Neuronal stem cell (in vitro differentiated cells): Measurements from ENCODE around the gene ANKMY2.

Experiments
- DNase-seq: peaks from one replicate; pipeline ENCODE4 v3.0.0-alpha.2; 2013; ENCODE audit warnings: low spot score
- H2AFZ ChIP-seq: one replicate; pipeline ENCODE4 v1.6.1; 2013; ENCODE audit warnings: mild to moderate bottlenecking, low read length, inconsistent platforms
- H2AK5ac ChIP-seq: 2 replicates; pipeline ENCODE4 v1.6.1; 2013; ENCODE audit warnings: low read depth, mild to moderate bottlenecking, inconsistent platforms, low read length, moderate library complexity, mixed read lengths
- H2BK120ac ChIP-seq: 2 replicates; pipeline ENCODE4 v1.6.1; 2013; ENCODE audit warnings: low read depth, mild to moderate bottlenecking, inconsistent platforms, low read length, moderate library complexity, mixed read lengths
- H2BK12ac ChIP-seq: one replicate; pipeline ENCODE4 v1.6.1; 2013; ENCODE audit warnings: low read length, inconsistent platforms
- H2BK15ac ChIP-seq: 2 replicates; pipeline ENCODE4 v1.6.1; 2013; ENCODE audit warnings: mild to moderate bottlenecking, low read length, inconsistent platforms, mixed read lengths
- H2BK5ac ChIP-seq: one replicate; pipeline ENCODE4 v1.6.1; 2013; ENCODE audit warnings: inconsistent platforms, mild to moderate bottlenecking, low read length, moderate library complexity
- H3K14ac ChIP-seq: one replicate; pipeline ENCODE4 v1.6.1; 2013; ENCODE audit warnings: low read length, inconsistent platforms
- H3K18ac ChIP-seq: 2 replicates; pipeline ENCODE4 v1.6.1; 2013; ENCODE audit warnings: low read length, inconsistent platforms
- H3K23ac ChIP-seq: 2 replicates; pipeline ENCODE4 v1.6.1; 2013; ENCODE audit warnings: low read depth, mild to moderate bottlenecking, mixed read lengths, low read length, inconsistent platforms; ENCODE audit not compliant: poor library complexity
- H3K27ac ChIP-seq: replicated peaks from 3 replicates; pipeline ENCODE4 v1.5.1; 2013; ENCODE audit warnings: low read length, inconsistent platforms
- H3K27me3 ChIP-seq, 3 experiments: 2 replicates each; pipeline ENCODE4 v1.6.1; 2013; ENCODE audit warnings: low read length in 3 of 3, mild to moderate bottlenecking in 2 of 3, inconsistent platforms in 1 of 3, low read depth in 1 of 3, mixed read lengths in 1 of 3, moderate library complexity in 1 of 3; ENCODE audit not compliant: control insufficient read depth in 3 of 3, insufficient read depth in 3 of 3
- H3K36me3 ChIP-seq, 2 donors: replicated peaks in 1 of 2; 2 replicates each; pipeline ENCODE4 v1.6.1; 2013; ENCODE audit warnings: low read length in 2 of 2; ENCODE audit not compliant: control insufficient read depth in 2 of 2, insufficient read depth in 2 of 2
- H3K4ac ChIP-seq: 2 replicates; pipeline ENCODE4 v1.6.1; 2013; ENCODE audit warnings: inconsistent platforms, mild to moderate bottlenecking, low read length, moderate library complexity
- H3K4me1 ChIP-seq, 2 donors: 1 replicate in 1 of 2; 2 replicates in 1 of 2; pipeline ENCODE4 v1.6.1; 2013; ENCODE audit warnings: low read length in 2 of 2, low read depth in 1 of 2; ENCODE audit not compliant: control insufficient read depth in 2 of 2, insufficient read depth in 1 of 2
- H3K4me2 ChIP-seq: one replicate; pipeline ENCODE4 v1.6.1; 2013; ENCODE audit warnings: mild to moderate bottlenecking, low read length, inconsistent platforms; ENCODE audit not compliant: insufficient read depth, poor library complexity, severe bottlenecking
- H3K4me3 ChIP-seq, 2 donors: 2 replicates each; pipeline ENCODE4 v1.5.1; 2013; ENCODE audit warnings: low read length in 2 of 2, mild to moderate bottlenecking in 2 of 2, inconsistent platforms in 1 of 2, moderate library complexity in 1 of 2
- H3K79me1 ChIP-seq: one replicate; pipeline ENCODE4 v1.6.1; 2013; ENCODE audit warnings: low read depth, mild to moderate bottlenecking, inconsistent platforms, low read length, moderate library complexity
- H3K9ac ChIP-seq: one replicate; pipeline ENCODE4 v1.6.1; 2013; ENCODE audit warnings: mild to moderate bottlenecking, low read depth, low read length, inconsistent platforms; ENCODE audit not compliant: poor library complexity
- H3K9me3 ChIP-seq, 2 donors: replicated peaks in 1 of 2; 2 replicates each; pipeline versions ENCODE3 to v1.6.1; 2013; ENCODE audit warnings: low read length in 2 of 2, mild to moderate bottlenecking in 2 of 2, inconsistent platforms in 1 of 2, low read depth in 1 of 2, mixed read lengths in 1 of 2, moderate library complexity in 1 of 2; ENCODE audit not compliant: control insufficient read depth in 2 of 2, insufficient read depth in 1 of 2
- H4K8ac ChIP-seq: one replicate; pipeline ENCODE4 v1.6.1; 2013; ENCODE audit warnings: low read depth, mild to moderate bottlenecking, inconsistent platforms, low read length, moderate library complexity
- H4K91ac ChIP-seq: one replicate; pipeline ENCODE4 v1.6.1; 2013; ENCODE audit warnings: low read length, low read depth, mild to moderate bottlenecking, inconsistent platforms; ENCODE audit not compliant: poor library complexity
- WGBS, 2 donors: extraction: QIAGEN DNeasy Blood & Tissue Kit; methylation state at CpG; one replicate each; pipeline ENCODE4 v1.1.7; 2013; ENCODE audit warnings: missing lambda C conversion rate in 2 of 2, mixed read lengths in 1 of 2; ENCODE audit not compliant: insufficient read length in 2 of 2, insufficient replicate concordance in 1 of 2; ENCODE audit errors: extremely low coverage in 2 of 2; 5-methylcytosine and 5-hydroxymethylcytosine counted together

Gene ANKMY2

GRCh38 chr7:16634271-16634738 is 11.2 kb downstream of the ANKMY2 start:
- no peaks in the 10 kb centered on the region for H3K27me3 ChIP-seq
- no peak overlapping the region for H2BK120ac ChIP-seq
- no peak for DNase-seq
- H3K18ac ChIP-seq: no peak overlapping the region
- H3K9me3 ChIP-seq: no peaks in the 10 kb centered on the region
- no peak overlapping the region for H2BK15ac ChIP-seq
- no peak overlapping the region for H2AK5ac ChIP-seq
- H3K79me1 ChIP-seq: no peaks in the 10 kb centered on the region
- H3K9ac ChIP-seq: no peak overlapping the region
- no CpG with 5 or more reads among the region's 4 CpGs for WGBS, 2 donors
- no peak overlapping the region for H3K27ac ChIP-seq
- no peak overlapping the region for H3K4me2 ChIP-seq
- no peak overlapping the region for H3K23ac ChIP-seq
- no peak overlapping the region for H3K4ac ChIP-seq
- no peak overlapping the region for H2AFZ ChIP-seq
- H3K4me1 ChIP-seq: peaks cover 0 to 14% of the 10 kb centered on the region in 2 donors
- peaks cover 1 to 47% of the 10 kb centered on the region in 2 donors for H3K36me3 ChIP-seq
- H3K14ac ChIP-seq: no peak overlapping the region
- no peak overlapping the region for H3K4me3 ChIP-seq
- H2BK5ac ChIP-seq: no peak overlapping the region
- no peak overlapping the region for H4K8ac ChIP-seq
- H4K91ac ChIP-seq: no peak overlapping the region
- H2BK12ac ChIP-seq: no peak overlapping the region

DNA sequence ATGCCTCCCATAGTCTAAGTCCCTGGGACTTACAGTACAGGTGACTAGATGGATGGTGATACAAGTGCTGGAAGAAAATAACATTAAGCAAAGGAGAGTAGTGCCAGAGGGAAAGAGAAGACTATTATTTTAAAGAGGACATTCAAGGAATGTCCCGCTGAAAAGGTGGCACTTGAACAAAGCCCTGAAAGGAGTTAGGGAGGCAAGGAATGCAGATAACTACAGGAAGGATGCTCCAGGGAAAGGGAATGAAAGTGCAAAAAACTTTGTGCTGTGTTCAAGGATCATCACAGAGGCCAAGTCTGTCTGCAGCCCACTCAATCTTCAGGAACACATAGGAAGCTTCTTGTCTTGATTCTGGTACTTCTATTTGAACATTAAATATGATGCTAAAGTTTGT is 14.9 kb downstream of the ANKMY2 start:
- no peak overlapping the region for H2BK12ac ChIP-seq
- H3K9ac ChIP-seq: no peak overlapping the region
- no peak overlapping the region for H2BK5ac ChIP-seq
- H3K23ac ChIP-seq: no peak overlapping the region
- no peak overlapping the region for H3K4ac ChIP-seq
- peaks cover 1% of the 10 kb centered on the region for H3K79me1 ChIP-seq
- no peak overlapping the region for H3K4me3 ChIP-seq
- H3K4me1 ChIP-seq: peaks cover 0 to 5% of the 10 kb centered on the region in 2 donors
- H2AK5ac ChIP-seq: no peak overlapping the region
- H4K8ac ChIP-seq: no peak overlapping the region
- no peak overlapping the region for H2BK15ac ChIP-seq
- no peak overlapping the region for H4K91ac ChIP-seq
- H3K27ac ChIP-seq: no peak overlapping the region
- no CpG with 5 or more reads among the region's 1 CpG for WGBS, 2 donors
- no peak overlapping the region for H3K14ac ChIP-seq
- H3K9me3 ChIP-seq: no peaks in the 10 kb centered on the region
- no peak overlapping the region for H2BK120ac ChIP-seq
- no peak for DNase-seq
- H3K18ac ChIP-seq: no peak overlapping the region
- H2AFZ ChIP-seq: no peak overlapping the region
- H3K4me2 ChIP-seq: no peak overlapping the region
- H3K36me3 ChIP-seq: peaks cover 1 to 53% of the 10 kb centered on the region in 2 donors
- H3K27me3 ChIP-seq: no peaks in the 10 kb centered on the region

- H2BK12ac ChIP-seq: no peak overlapping the region
- no peaks in the 10 kb centered on the region for H3K27me3 ChIP-seq
- H4K91ac ChIP-seq: no peak overlapping the region
- WGBS, 2 donors: no CpG with 5 or more reads among the region's 2 CpGs
- no peak overlapping the region for H3K9ac ChIP-seq
- no peak overlapping the region for H3K18ac ChIP-seq
- no peak overlapping the region for H3K4me3 ChIP-seq
- H2BK120ac ChIP-seq: no peak overlapping the region
- no peak overlapping the region for H3K23ac ChIP-seq
- H3K9me3 ChIP-seq: no peaks in the 10 kb centered on the region
- H2BK15ac ChIP-seq: no peak overlapping the region
- H3K36me3 ChIP-seq: peaks cover 0 to 49% of the 10 kb centered on the region in 2 donors
- peaks cover 0 to 4% of the 10 kb centered on the region in 2 donors for H3K4me1 ChIP-seq
- no peak overlapping the region for H2AK5ac ChIP-seq
- no peak overlapping the region for H4K8ac ChIP-seq
- peaks cover 1% of the 10 kb centered on the region for H3K79me1 ChIP-seq
- H3K4ac ChIP-seq: no peak overlapping the region
- H3K27ac ChIP-seq: no peak overlapping the region
- H3K4me2 ChIP-seq: no peak overlapping the region
- no peak overlapping the region for H2BK5ac ChIP-seq
- no peak for DNase-seq
- H2AFZ ChIP-seq: no peak overlapping the region
- H3K14ac ChIP-seq: no peak overlapping the region
Observed at GRCh38 chr7:16627236-16627635, 18.3 kb downstream of the ANKMY2 start.

- peaks cover 0 to 50% of the 10 kb centered on the region in 2 donors for H3K36me3 ChIP-seq
- H3K79me1 ChIP-seq: peaks cover 1% of the 10 kb centered on the region
- H3K9ac ChIP-seq: no peak overlapping the region
- H2AFZ ChIP-seq: no peak overlapping the region
- H3K9me3 ChIP-seq: no peaks in the 10 kb centered on the region
- H2BK5ac ChIP-seq: no peak overlapping the region
- no peak overlapping the region for H4K8ac ChIP-seq
- H4K91ac ChIP-seq: no peak overlapping the region
- H3K27ac ChIP-seq: no peak overlapping the region
- H3K18ac ChIP-seq: no peak overlapping the region
- no peak for DNase-seq
- no peak overlapping the region for H3K14ac ChIP-seq
- no peaks in the 10 kb centered on the region for H3K27me3 ChIP-seq
- H3K23ac ChIP-seq: no peak overlapping the region
- H3K4me1 ChIP-seq: peaks cover 0 to 4% of the 10 kb centered on the region in 2 donors
- no peak overlapping the region for H2BK15ac ChIP-seq
- no peak overlapping the region for H3K4me2 ChIP-seq
- H2AK5ac ChIP-seq: no peak overlapping the region
- no peak overlapping the region for H3K4ac ChIP-seq
- no CpG with 5 or more reads among the region's 2 CpGs for WGBS, 2 donors
- no peak overlapping the region for H2BK120ac ChIP-seq
- no peak overlapping the region for H2BK12ac ChIP-seq
- H3K4me3 ChIP-seq: no peak overlapping the region
Observed at GRCh38 chr7:16626388-16626787, 19.2 kb downstream of the ANKMY2 start.
